SK-N-SH (cell line): ENCODE measurements around the gene MIXL1. TPM values are rescaled to one million over a fixed set of nuclear protein-coding genes. Genes with fewer than 3 reads are reported as not detected.

Source experiments
- CTCF ChIA-PET: fragments of 300-600, 350-600 bp; formaldehyde crosslinking; extraction: SDS; loops from one replicate; lab custom pipeline; 2021; lab: Yijun Ruan, JAX
- POLR2A ChIA-PET: fragments of 350-600 bp; sonication (Branson Sonifier 250); formaldehyde crosslinking; extraction: SDS; loops from one replicate; lab custom pipeline; 2020; ENCODE audit warnings: antibody characterized with exemption, inconsistent platforms; lab: Yijun Ruan, JAX
- DNase-seq: peaks from one replicate; pipeline ENCODE4 v3.0.0; 2012
- H2AFZ ChIP-seq: fragments of 200-600 bp; sonication (generic); 2 replicates; pipeline ENCODE4 v1.8.1; 2016; ENCODE audit warnings: antibody characterized with exemption, mild to moderate bottlenecking, low read depth
- H3F3A ChIP-seq: fragments of 200-600 bp; sonication (generic); replicated peaks from 2 replicates; pipeline ENCODE3; 2016; ENCODE audit warnings: antibody characterized with exemption, mild to moderate bottlenecking; ENCODE audit not compliant: insufficient read depth
- H3K27ac ChIP-seq, 2 experiments: fragments of 200-500 bp in 1 of 2; fragments of 200-600 bp in 1 of 2; sonication (Bioruptor generic) in 1 of 2; sonication (generic), shearing (Covaris generic) in 1 of 2; 2 replicates each; pipeline versions ENCODE4 v1.5.1 to v1.6.1; 2014 to 2016; ENCODE audit warnings: low read depth in 2 of 2, inconsistent platforms in 1 of 2, low read length in 1 of 2, mild to moderate bottlenecking in 1 of 2, mixed read lengths in 1 of 2
- H3K27me3 ChIP-seq: fragments of 200-600 bp; sonication (generic), shearing (Covaris generic); 2 replicates; pipeline ENCODE4 v1.6.1; 2016; ENCODE audit warnings: mixed run types; ENCODE audit not compliant: insufficient read depth
- H3K36me3 ChIP-seq, 2 experiments: fragments of 200-500 bp in 1 of 2; fragments of 200-600 bp in 1 of 2; sonication (Bioruptor generic) in 1 of 2; sonication (generic) in 1 of 2; replicated peaks in 1 of 2; 2 replicates each; pipeline versions ENCODE3 to v1.5.1; 2014 to 2016; ENCODE audit warnings: low read length in 1 of 2, mild to moderate bottlenecking in 1 of 2; ENCODE audit not compliant: insufficient read depth in 2 of 2, control insufficient read depth in 1 of 2
- H3K4me1 ChIP-seq, 2 experiments: fragments of 200-500 bp in 1 of 2; fragments of 200-600 bp in 1 of 2; sonication (Bioruptor generic) in 1 of 2; sonication (generic), shearing (Covaris generic) in 1 of 2; 2 replicates each; pipeline versions ENCODE4 v1.5.1 to v1.6.1; 2014 to 2016; ENCODE audit warnings: low read depth in 1 of 2, low read length in 1 of 2, mixed run types in 1 of 2; ENCODE audit not compliant: insufficient read depth in 2 of 2, control insufficient read depth in 1 of 2
- H3K4me2 ChIP-seq: fragments of 200-600 bp; sonication (generic), shearing (Covaris generic); 2 replicates; pipeline ENCODE4 v1.6.1; 2017; ENCODE audit warnings: mixed run types
- H3K4me3 ChIP-seq, 2 experiments: fragments of 200-500 bp in 1 of 2; fragments of 200-600 bp in 1 of 2; sonication (Bioruptor generic) in 1 of 2; sonication (generic), shearing (Covaris generic) in 1 of 2; 2 replicates each; pipeline versions ENCODE4 v1.5.1 to v1.8.1; 2014 to 2016; ENCODE audit warnings: low read depth in 2 of 2, inconsistent platforms in 1 of 2, low read length in 1 of 2, mild to moderate bottlenecking in 1 of 2, mixed read lengths in 1 of 2, moderate library complexity in 1 of 2
- H3K79me2 ChIP-seq: fragments of 200-600 bp; sonication (generic); 2 replicates; pipeline ENCODE4 v1.8.1; 2017; ENCODE audit warnings: mild to moderate bottlenecking; ENCODE audit not compliant: insufficient read depth
- H3K9ac ChIP-seq: fragments of 200-600 bp; sonication (generic); 2 replicates; pipeline ENCODE4 v1.6.1; 2017; ENCODE audit warnings: mixed run types
- H3K9me2 ChIP-seq: fragments of 200-600 bp; sonication (generic); 2 replicates; pipeline ENCODE4 v1.6.1; 2017; ENCODE audit warnings: mixed run types
- H3K9me3 ChIP-seq: fragments of 200-600 bp; sonication (generic); 2 replicates; pipeline ENCODE4 v1.6.1; 2017; ENCODE audit warnings: mixed run types, mild to moderate bottlenecking, moderate library complexity
- H4K20me1 ChIP-seq: fragments of 200-600 bp; sonication (generic); 2 replicates; pipeline ENCODE4 v1.6.1; 2017; ENCODE audit warnings: mild to moderate bottlenecking, mixed run types; ENCODE audit not compliant: insufficient read depth
- FOXJ3 ChIP-seq: sonication (generic); formaldehyde crosslinking; IDR thresholded peaks from 2 replicates; pipeline ENCODE4 v1.5.1; 2020; ENCODE audit warnings: mild to moderate bottlenecking, missing genetic modification reagents
- FOXM1 ChIP-seq: IDR thresholded peaks from 2 replicates; pipeline ENCODE4 v1.4.0; 2012; ENCODE audit warnings: low read depth, mild to moderate bottlenecking
- IRF3 ChIP-seq: fragments of 150-350 bp; IDR thresholded peaks from 2 replicates; pipeline ENCODE4 v1.6.1; 2016; ENCODE audit warnings: mild to moderate bottlenecking, low read depth, low read length
- MXI1 ChIP-seq: IDR thresholded peaks from 2 replicates; pipeline ENCODE4 v1.6.1; 2012; ENCODE audit warnings: mild to moderate bottlenecking, low read depth, low read length, improper control_type of control experiment
- NFIC ChIP-seq: IDR thresholded peaks from 2 replicates; pipeline ENCODE4 v1.4.0; 2012; ENCODE audit warnings: borderline replicate concordance
- PBX3 ChIP-seq: IDR thresholded peaks from 2 replicates; pipeline ENCODE4; 2012
- POLR2AphosphoS5 ChIP-seq: IDR thresholded peaks from 2 replicates; pipeline ENCODE4 v1.6.1; 2012; ENCODE audit warnings: low read depth, low read length
- RAD21 ChIP-seq: IDR thresholded peaks from 2 replicates; pipeline ENCODE4 v1.6.1; 2012; ENCODE audit warnings: mild to moderate bottlenecking, low read length
- REST ChIP-seq: IDR thresholded peaks from 2 replicates; pipeline ENCODE4 v1.6.1; 2012; ENCODE audit warnings: mild to moderate bottlenecking, low read depth, low read length, moderate library complexity
- RFX5 ChIP-seq: IDR thresholded peaks from 2 replicates; pipeline ENCODE4 v1.6.1; 2012; ENCODE audit warnings: mild to moderate bottlenecking, improper control_type of control experiment, low read length
- SIN3A ChIP-seq: IDR thresholded peaks from 2 replicates; pipeline ENCODE4 v1.6.1; 2012; ENCODE audit warnings: low read depth, mild to moderate bottlenecking, low read length, moderate library complexity, borderline replicate concordance
- SMC3 ChIP-seq: IDR thresholded peaks from 2 replicates; pipeline ENCODE4 v1.6.1; 2012; ENCODE audit warnings: low read depth, low read length, improper control_type of control experiment
- TAF1 ChIP-seq: IDR thresholded peaks from 2 replicates; pipeline ENCODE4 v1.6.1; 2012; ENCODE audit warnings: low read depth, mild to moderate bottlenecking, low read length, moderate library complexity, borderline replicate concordance
- TCF12 ChIP-seq: IDR thresholded peaks from 2 replicates; pipeline ENCODE4 v1.4.0; 2012
- YY1 ChIP-seq: IDR thresholded peaks from 2 replicates; pipeline ENCODE4 v1.4.0; 2012; ENCODE audit warnings: low read depth, mild to moderate bottlenecking
- ZBTB33 ChIP-seq: IDR thresholded peaks from 2 replicates; pipeline ENCODE4 v1.4.0; 2012; ENCODE audit warnings: low read depth, borderline replicate concordance
- WGBS: methylation state at CpG from one replicate; pipeline ENCODE4 v1.1.6; 2017; ENCODE audit warnings: low lambda C conversion rate; 5-methylcytosine and 5-hydroxymethylcytosine counted together
- polyA plus RNA-seq, 3 experiments: library from polyadenylated mRNA; depleted of rRNA; stranded (reverse); fragments of >200 nt; gene quantifications; 2 replicates each; pipeline ENCODE4 v1.2.3, GENCODE V29; 2012

MIXL1 gene
- polyA plus RNA-seq, 1 of the 3 experiments (the other 2 are of a cell fraction), result 0.03 TPM

GRCh38 chr1:226233293-226233692 is 9.8 kb downstream of the MIXL1 start:
- Histone ChIP-seq H3K27ac (no peak overlapping the region), H3K27me3 (no peaks in the 10 kb centered on the region), H3K79me2 (no peaks in the 10 kb centered on the region), H3K36me3 (peaks cover 11 to 22% of the 10 kb centered on the region in 2 experiments), H2AFZ (no peak overlapping the region), H3K9me2 (no peaks in the 10 kb centered on the region), H3K4me3 (no peak overlapping the region), H3K4me1 (no peaks in the 10 kb centered on the region), H3K9me3 (no peaks in the 10 kb centered on the region), H3K4me2 (no peak overlapping the region), H3F3A (peaks cover 3% of the 10 kb centered on the region), H4K20me1 (no peaks in the 10 kb centered on the region), H3K9ac (no peak overlapping the region)
- ChIA-PET POLR2A (no interaction called here), CTCF (interaction anchor here (0.7 to 1.0 kb wide), 2 partner anchors 8 to 36 kb away, joined by 3 to 4 read pairs; no protein-coding TSS in a partner anchor)
- 90% methylated on average over 6 of the region's 6 CpGs for WGBS
- no peak for TF ChIP-seq SIN3A
- no peak for TF ChIP-seq POLR2AphosphoS5
- TF ChIP-seq NFIC, result no peak
- TF ChIP-seq FOXJ3 (CRISPR knock-in tag), result no peak
- TF ChIP-seq RFX5, result no peak
- TF ChIP-seq FOXM1, result no peak
- TF ChIP-seq TCF12, result no peak
- TF ChIP-seq REST, result no peak
- TF ChIP-seq SMC3, result no peak
- TF ChIP-seq RAD21, result no peak
- no peak for TF ChIP-seq MXI1
- TF ChIP-seq IRF3, result no peak
- DNase-seq, result no peak

- Histone ChIP-seq H3F3A (peaks cover 3% of the 10 kb centered on the region), H3K36me3 (peaks cover 15 to 22% of the 10 kb centered on the region in 2 experiments), H3K9me2 (no peaks in the 10 kb centered on the region), H3K79me2 (no peaks in the 10 kb centered on the region), H3K9ac (no peak overlapping the region), H3K9me3 (no peaks in the 10 kb centered on the region), H4K20me1 (no peaks in the 10 kb centered on the region), H3K4me1 (no peaks in the 10 kb centered on the region), H3K4me3 (no peak overlapping the region), H3K27ac (no peak overlapping the region), H3K4me2 (no peak overlapping the region), H2AFZ (no peak overlapping the region), H3K27me3 (no peaks in the 10 kb centered on the region)
- DNase-seq, result no peak
- POLR2A ChIA-PET, result no interaction called here
- WGBS, result 99% methylated on average over 3 of the region's 3 CpGs
- CTCF ChIA-PET, result interaction anchor here (0.7 kb wide), 1 partner anchor 8 kb away, joined by 3 read pairs; no protein-coding TSS in a partner anchor
- TF ChIP-seq SMC3, result no peak
- no peak for TF ChIP-seq TAF1
- no peak for TF ChIP-seq ZBTB33
- no peak for TF ChIP-seq REST
- TF ChIP-seq FOXM1, result no peak
- TF ChIP-seq FOXJ3 (CRISPR knock-in tag), result no peak
- no peak for TF ChIP-seq PBX3
- TF ChIP-seq YY1, result no peak
These were observed 10.3 kb downstream of the MIXL1 start for GRCh38 chr1:226233806-226234205.
